Measurements from ENCODE around the gene RNF31.

The RNF31 gene

GRCh38 chr14:24116128-24116814, 31.0 kb upstream of the RNF31 start:
- Histone ChIP-seq H3K9ac (ENCODE audit: low read length) (peak overlapping the region; percentile 93; the same call in 1 of the 2 replicates), H3K27ac (ENCODE audit: low read length) (no peak overlapping the region), H2AFZ (ENCODE audit: low read length) (no peak overlapping the region), H3K9me3 (replicated peaks; ENCODE audit: insufficient read depth, low read length) (no peaks in the 10 kb centered on the region), H3K4me3 (ENCODE audit: low read length) (peak overlapping the region; percentile 87; the same call in 1 of the 2 replicates), H3K79me2 (ENCODE audit: low read length) (peaks cover 13% of the 10 kb centered on the region), H3K27me3 (replicated peaks; ENCODE audit: insufficient read depth, low read length) (no peaks in the 10 kb centered on the region), H3K9me2 (replicated peaks; ENCODE audit: insufficient read depth, low read length) (no peaks in the 10 kb centered on the region), H3K36me3 (replicated peaks; ENCODE audit: insufficient read depth, low read length) (no peaks in the 10 kb centered on the region), H3F3A (ENCODE audit: insufficient read depth, low read length) (peaks cover 11% of the 10 kb centered on the region), H3K4me2 (ENCODE audit: low read depth, low read length) (peak overlapping the region; percentile 76), H3K4me1 (ENCODE audit: low read length) (no peaks in the 10 kb centered on the region), H4K20me1 (ENCODE audit: insufficient read depth, low read length) (no peaks in the 10 kb centered on the region)
- no peak for DNase-seq
- no peak for TF ChIP-seq EZH2phosphoT487 (IDR thresholded peaks at IDR 0.05; ENCODE audit: low read length)
- TF ChIP-seq CTCF (IDR thresholded peaks at IDR 0.05; ENCODE audit: low read length) = no peak
- TF ChIP-seq EZH2 (optimal IDR thresholded peaks at IDR 0.05; ENCODE audit: low read depth, low read length) = no peak

GRCh38 chr14:24117179-24117578, 30.1 kb upstream of the RNF31 start:
- Histone ChIP-seq H3K27me3 (replicated peaks; ENCODE audit: insufficient read depth, low read length) (no peaks in the 10 kb centered on the region), H3K4me2 (ENCODE audit: low read depth, low read length) (no peak overlapping the region), H3K27ac (ENCODE audit: low read length) (no peak overlapping the region), H3K4me1 (ENCODE audit: low read length) (no peaks in the 10 kb centered on the region), H2AFZ (ENCODE audit: low read length) (no peak overlapping the region), H3K36me3 (replicated peaks; ENCODE audit: insufficient read depth, low read length) (no peaks in the 10 kb centered on the region), H3K9me2 (replicated peaks; ENCODE audit: insufficient read depth, low read length) (no peaks in the 10 kb centered on the region), H3K4me3 (ENCODE audit: low read length) (no peak overlapping the region), H3K9me3 (replicated peaks; ENCODE audit: insufficient read depth, low read length) (no peaks in the 10 kb centered on the region), H3K79me2 (ENCODE audit: low read length) (peaks cover 13% of the 10 kb centered on the region), H3F3A (ENCODE audit: insufficient read depth, low read length) (peaks cover 11% of the 10 kb centered on the region), H4K20me1 (ENCODE audit: insufficient read depth, low read length) (no peaks in the 10 kb centered on the region), H3K9ac (ENCODE audit: low read length) (no peak overlapping the region)
- no peak for DNase-seq
- no peak for TF ChIP-seq EZH2 (optimal IDR thresholded peaks at IDR 0.05; ENCODE audit: low read depth, low read length)
- no peak for TF ChIP-seq EZH2phosphoT487 (IDR thresholded peaks at IDR 0.05; ENCODE audit: low read length)
- TF ChIP-seq CTCF (IDR thresholded peaks at IDR 0.05; ENCODE audit: low read length) = no peak

GRCh38 chr14:24119691-24120090, 27.6 kb upstream of the RNF31 start:
- Histone ChIP-seq H4K20me1 (ENCODE audit: insufficient read depth, low read length) (no peaks in the 10 kb centered on the region), H3K27me3 (replicated peaks; ENCODE audit: insufficient read depth, low read length) (no peaks in the 10 kb centered on the region), H3K4me2 (ENCODE audit: low read depth, low read length) (no peak overlapping the region), H2AFZ (ENCODE audit: low read length) (no peak overlapping the region), H3K4me1 (ENCODE audit: low read length) (no peaks in the 10 kb centered on the region), H3K9ac (ENCODE audit: low read length) (no peak overlapping the region), H3K36me3 (replicated peaks; ENCODE audit: insufficient read depth, low read length) (no peaks in the 10 kb centered on the region), H3K79me2 (ENCODE audit: low read length) (peaks cover 13% of the 10 kb centered on the region), H3K4me3 (ENCODE audit: low read length) (no peak overlapping the region), H3F3A (ENCODE audit: insufficient read depth, low read length) (no peaks in the 10 kb centered on the region), H3K27ac (ENCODE audit: low read length) (no peak overlapping the region), H3K9me3 (replicated peaks; ENCODE audit: insufficient read depth, low read length) (no peaks in the 10 kb centered on the region), H3K9me2 (replicated peaks; ENCODE audit: insufficient read depth, low read length) (no peaks in the 10 kb centered on the region)
- TF ChIP-seq EZH2 (optimal IDR thresholded peaks at IDR 0.05; ENCODE audit: low read depth, low read length) (no peak), EZH2phosphoT487 (IDR thresholded peaks at IDR 0.05; ENCODE audit: low read length) (no peak), CTCF (IDR thresholded peaks at IDR 0.05; ENCODE audit: low read length) (no peak)
- DNase-seq = no peak
